Activated naive CD4-positive, alpha-beta T cell treated with anti-CD3 and anti-CD28 coated beads, Interleukin-2, amount 50 U/mL, for 16 hours (primary cell): ENCODE results near the gene THRA.

ENCODE experiments used
- DNase-seq: peaks from one replicate; pipeline ENCODE4 v3.0.0-alpha.2; 2020

The THRA gene

GRCh38 chr17:40026816-40027613 lies 35.8 kb upstream of the THRA start:
- peak; percentile 73 for DNase-seq

GRCh38 chr17:40027614-40028012 lies 35.2 kb upstream of the THRA start:
- DNase-seq = no peak

DNA sequence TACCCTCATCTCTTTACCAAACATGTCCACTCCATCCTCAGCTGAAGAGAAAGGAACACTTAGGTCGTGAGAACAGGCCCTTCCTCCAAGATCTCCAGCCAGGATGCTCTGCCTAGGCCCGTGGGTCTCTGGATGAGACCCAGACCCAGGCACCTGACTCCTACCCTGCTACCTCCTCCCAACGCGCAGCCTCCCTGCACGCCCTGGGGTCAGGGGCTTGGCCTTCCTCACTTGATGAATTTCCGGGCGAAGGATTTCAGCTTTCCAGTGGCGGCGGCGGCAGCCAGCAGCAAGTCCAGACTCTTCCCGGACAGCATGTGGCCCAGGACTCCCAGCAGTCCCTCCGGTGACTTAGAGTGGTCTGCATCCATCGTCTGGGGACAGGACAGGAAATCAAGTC lies 34.2 kb upstream of the THRA start:
- DNase-seq = no peak

GRCh38 chr17:40031706-40032105 lies 31.1 kb upstream of the THRA start:
- no peak for DNase-seq

GRCh38 chr17:40032322-40033320 lies 30.1 kb upstream of the THRA start:
- DNase-seq = no peak

GRCh38 chr17:40033339-40033738 lies 29.4 kb upstream of the THRA start:
- DNase-seq = no peak

- DNase-seq = no peak
Observed at GRCh38 chr17:40034426-40035161, 28.2 kb upstream of the THRA start.

GRCh38 chr17:40035162-40035559 lies 27.6 kb upstream of the THRA start:
- no peak for DNase-seq

GRCh38 chr17:40038882-40039513 lies 23.8 kb upstream of the THRA start:
- DNase-seq = no peak

- DNase-seq = no peak
Observed at GRCh38 chr17:40041196-40041595, 21.6 kb upstream of the THRA start.

- no peak for DNase-seq
Observed at GRCh38 chr17:40056379-40057015, 6.3 kb upstream of the THRA start.

GRCh38 chr17:40058186-40058784 lies 4.5 kb upstream of the THRA start:
- no peak for DNase-seq

GRCh38 chr17:40058865-40059264 lies 3.9 kb upstream of the THRA start:
- no peak for DNase-seq

DNA sequence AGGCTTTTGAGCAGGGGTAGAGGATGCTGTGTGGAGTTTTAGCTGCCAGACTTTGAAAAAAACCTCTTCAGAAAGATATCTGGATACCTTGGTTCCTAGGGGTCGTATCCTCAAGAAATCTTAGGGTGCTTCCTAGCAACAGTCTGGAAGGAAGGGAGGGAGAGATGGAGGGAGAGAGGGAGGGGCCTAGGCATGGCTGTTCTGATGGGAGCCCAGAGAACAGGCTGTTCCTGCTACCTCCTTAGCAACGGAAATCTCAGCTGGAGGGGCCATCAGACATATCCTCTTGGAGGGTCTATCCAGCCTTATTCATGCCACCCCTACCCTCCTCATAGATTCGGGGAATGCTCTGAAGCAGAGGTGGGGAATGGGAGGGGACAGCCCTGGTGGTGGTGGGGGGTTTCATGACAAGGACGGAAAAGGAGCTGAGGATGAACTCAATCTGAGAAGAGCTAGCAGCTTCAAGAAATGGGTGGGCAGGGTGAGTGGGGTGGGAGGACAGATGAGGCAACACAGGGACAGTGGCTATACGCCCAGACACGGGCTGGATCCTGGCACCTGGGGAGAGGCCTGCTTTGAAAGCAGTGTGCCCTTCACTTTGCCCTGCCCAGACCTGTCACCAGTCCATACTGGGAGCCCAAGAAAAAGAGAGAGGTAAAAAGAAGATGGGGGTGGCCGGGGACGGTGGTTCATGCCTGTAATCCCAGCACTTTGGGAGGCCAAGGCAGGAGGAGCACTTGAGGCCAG lies 2.9 kb upstream of the THRA start:
- DNase-seq = no peak

- no peak for DNase-seq
Observed at GRCh38 chr17:40060887-40061608, 1.7 kb upstream of the THRA start.

- no peak for DNase-seq
Observed at GRCh38 chr17:40061609-40062038, 1.1 kb upstream of the THRA start.

GRCh38 chr17:40063187-40063771 lies 514 bp downstream of the THRA start:
- no peak for DNase-seq

DNA sequence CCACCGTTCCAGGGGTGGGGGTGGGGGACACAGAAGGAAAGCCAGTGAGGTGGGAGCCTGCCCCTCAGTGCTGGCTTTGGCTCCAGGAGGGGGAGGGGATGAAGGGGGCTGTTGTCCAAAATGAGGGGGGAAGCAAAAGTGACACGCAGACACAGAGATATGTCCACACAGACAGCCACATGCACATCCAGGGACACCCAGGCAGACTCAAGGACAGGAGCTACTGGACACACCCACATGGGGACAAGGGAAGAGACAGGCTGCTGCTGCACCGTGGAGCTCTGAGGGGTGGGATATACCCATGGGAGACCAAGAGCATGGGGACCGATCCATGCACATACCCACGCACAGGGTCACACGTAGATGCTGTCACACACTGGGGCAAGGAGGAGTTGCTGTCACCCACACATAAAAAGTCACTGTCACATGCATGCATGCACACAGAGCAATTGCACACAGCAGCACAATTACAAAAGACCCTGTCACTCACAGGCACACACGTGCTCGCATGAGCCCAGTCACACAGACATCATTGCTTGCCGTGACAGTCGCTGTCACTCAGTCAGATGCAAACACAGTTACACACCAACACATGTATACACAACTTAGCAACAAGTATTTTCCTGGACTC lies 1.3 kb downstream of the THRA start:
- DNase-seq = peak; percentile 33
